GM12874 (cell line): ENCODE data around the gene TPD52L1.

ENCODE experiments used
- CTCF ChIP-seq: IDR thresholded peaks from 2 replicates; pipeline ENCODE4 v1.5.1; 2011; ENCODE audit warnings: low read depth, mild to moderate bottlenecking, control low read depth, low read length, moderate library complexity; ENCODE audit not compliant: insufficient read depth

Gene TPD52L1

GRCh38 chr6:125293587-125293986 is 140.0 kb downstream of the TPD52L1 start:
- no peak for TF ChIP-seq CTCF

GRCh38 chr6:125294036-125294435 is 140.5 kb downstream of the TPD52L1 start:
- TF ChIP-seq CTCF = no peak

- no peak for TF ChIP-seq CTCF
Observed at GRCh38 chr6:125294925-125295324, 141.4 kb downstream of the TPD52L1 start.

- TF ChIP-seq CTCF = no peak
Observed at GRCh38 chr6:125296471-125296870, 142.9 kb downstream of the TPD52L1 start.

- TF ChIP-seq CTCF = no peak
Observed at GRCh38 chr6:125299257-125299656, 145.7 kb downstream of the TPD52L1 start.

GRCh38 chr6:125300992-125301434 is 147.4 kb downstream of the TPD52L1 start:
- no peak for TF ChIP-seq CTCF

- TF ChIP-seq CTCF = no peak
Observed at GRCh38 chr6:125301435-125302391, 148.1 kb downstream of the TPD52L1 start, which contains the start of gene HDDC2. Gene HDDC2, minus strand, starts transcription at chr6:125301967. Its CDS starts 35 bp downstream, at chr6:125301932.
